GM21515 (cell line): ENCODE measurements around the gene FOXD3.

Experiments
- ATAC-seq: cut with Tn5 transposase; IDR thresholded peaks from one replicate; pipeline ENCODE4 v1.9.1; 2021; ENCODE audit not compliant: unreplicated experiment

The FOXD3 gene

DNA sequence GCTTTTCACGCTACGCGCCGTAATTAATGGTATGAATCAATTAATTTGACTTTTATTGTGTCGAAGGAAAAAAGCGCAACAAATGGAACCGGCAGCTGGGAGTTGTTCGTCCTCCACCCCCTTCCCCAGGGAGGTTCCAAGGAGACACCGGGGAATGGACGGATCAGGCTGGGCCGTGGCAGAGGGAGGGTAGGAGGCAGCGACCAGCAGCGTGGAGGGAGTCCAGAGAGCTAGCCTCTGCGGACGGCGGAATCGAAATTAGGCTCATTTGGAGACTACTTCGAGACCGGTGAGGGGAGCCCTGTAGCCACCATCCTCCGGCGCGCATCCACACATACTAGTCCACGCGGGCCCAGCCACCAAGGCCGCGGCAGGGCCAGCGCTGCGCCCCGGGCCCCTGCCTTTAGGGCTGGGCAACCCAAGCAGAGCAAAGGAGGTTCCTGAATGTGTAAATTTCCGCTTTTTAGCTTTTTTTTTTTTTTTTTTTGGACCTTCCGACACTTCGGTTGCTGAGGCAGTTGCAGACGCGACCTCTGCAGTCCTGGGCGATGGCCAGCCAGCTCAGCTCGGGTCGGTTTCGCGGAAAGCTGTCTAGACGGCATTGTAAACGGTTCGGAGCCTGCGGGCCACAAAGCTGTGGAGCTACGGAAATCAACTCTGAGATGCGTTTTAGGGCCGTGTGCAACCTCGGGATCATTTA lies 2.2 kb upstream of the FOXD3 start:
- ATAC-seq: no peak

DNA sequence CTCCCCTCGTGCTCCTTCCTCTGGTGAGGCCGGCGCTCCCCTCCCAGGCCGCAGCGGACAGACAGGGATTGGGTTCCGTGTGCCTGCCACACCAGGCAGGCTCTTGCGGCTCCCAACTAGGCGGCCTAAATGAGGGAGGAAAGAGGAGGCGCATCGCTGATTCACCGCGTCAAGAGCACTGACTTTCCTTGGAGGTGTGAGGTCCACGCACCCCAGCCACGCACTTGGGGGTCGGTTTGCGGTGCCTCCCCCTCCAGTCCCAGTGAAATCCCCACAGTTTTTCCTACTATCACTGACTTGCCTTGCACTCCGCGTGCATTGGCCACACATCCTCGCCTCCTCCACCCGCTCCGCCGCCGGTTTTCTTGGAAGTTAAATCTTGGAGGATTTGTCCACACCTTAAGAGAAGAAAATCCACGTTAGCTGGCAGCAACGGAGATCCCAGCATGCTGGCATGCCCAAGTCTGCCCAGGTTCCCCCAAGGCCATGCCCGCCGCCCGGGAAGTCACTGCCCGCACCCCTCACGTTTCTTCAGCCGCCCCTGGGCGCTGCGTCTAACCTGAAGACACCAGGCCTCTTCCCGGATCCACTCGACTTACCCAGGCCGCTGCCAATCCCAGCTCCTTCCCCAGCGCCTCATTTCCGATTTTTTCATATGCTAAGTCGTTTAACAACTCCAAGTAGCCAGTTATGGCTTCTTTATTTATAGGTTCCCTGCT lies 1.1 kb upstream of the FOXD3 start:
- no peak for ATAC-seq

DNA sequence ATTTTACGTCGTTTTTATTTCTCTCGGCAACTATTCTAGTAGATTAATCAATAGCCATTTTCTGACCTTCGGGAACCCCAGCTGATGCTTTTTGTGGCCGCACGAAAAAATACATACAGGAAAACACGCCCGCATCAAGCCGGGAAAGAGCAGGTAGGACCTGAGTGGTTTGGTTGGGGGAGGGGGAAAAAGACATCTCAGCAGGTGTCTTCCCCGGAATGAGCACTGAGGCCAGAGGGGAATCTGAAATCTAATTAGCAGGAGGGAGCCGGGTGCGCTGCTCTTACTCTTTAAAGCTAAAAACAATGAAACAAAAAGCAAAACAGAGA lies 618 bp upstream of the FOXD3 start:
- ATAC-seq: no peak

DNA sequence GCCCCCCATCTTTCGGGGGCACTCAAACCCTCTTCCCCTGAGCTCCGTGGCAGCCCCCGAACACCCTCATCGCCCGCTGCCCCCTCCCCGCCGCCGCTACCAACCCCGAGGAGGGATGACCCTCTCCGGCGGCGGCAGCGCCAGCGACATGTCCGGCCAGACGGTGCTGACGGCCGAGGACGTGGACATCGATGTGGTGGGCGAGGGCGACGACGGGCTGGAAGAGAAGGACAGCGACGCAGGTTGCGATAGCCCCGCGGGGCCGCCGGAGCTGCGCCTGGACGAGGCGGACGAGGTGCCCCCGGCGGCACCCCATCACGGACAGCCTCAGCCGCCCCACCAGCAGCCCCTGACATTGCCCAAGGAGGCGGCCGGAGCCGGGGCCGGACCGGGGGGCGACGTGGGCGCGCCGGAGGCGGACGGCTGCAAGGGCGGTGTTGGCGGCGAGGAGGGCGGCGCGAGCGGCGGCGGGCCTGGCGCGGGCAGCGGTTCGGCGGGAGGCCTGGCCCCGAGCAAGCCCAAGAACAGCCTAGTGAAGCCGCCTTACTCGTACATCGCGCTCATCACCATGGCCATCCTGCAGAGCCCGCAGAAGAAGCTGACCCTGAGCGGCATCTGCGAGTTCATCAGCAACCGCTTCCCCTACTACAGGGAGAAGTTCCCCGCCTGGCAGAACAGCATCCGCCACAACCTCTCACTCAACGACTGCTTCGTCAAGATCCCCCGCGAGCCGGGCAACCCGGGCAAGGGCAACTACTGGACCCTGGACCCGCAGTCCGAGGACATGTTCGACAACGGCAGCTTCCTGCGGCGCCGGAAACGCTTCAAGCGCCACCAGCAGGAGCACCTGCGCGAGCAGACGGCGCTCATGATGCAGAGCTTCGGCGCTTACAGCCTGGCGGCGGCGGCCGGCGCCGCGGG lies 837 bp downstream of the FOXD3 start:
- no peak for ATAC-seq

DNA sequence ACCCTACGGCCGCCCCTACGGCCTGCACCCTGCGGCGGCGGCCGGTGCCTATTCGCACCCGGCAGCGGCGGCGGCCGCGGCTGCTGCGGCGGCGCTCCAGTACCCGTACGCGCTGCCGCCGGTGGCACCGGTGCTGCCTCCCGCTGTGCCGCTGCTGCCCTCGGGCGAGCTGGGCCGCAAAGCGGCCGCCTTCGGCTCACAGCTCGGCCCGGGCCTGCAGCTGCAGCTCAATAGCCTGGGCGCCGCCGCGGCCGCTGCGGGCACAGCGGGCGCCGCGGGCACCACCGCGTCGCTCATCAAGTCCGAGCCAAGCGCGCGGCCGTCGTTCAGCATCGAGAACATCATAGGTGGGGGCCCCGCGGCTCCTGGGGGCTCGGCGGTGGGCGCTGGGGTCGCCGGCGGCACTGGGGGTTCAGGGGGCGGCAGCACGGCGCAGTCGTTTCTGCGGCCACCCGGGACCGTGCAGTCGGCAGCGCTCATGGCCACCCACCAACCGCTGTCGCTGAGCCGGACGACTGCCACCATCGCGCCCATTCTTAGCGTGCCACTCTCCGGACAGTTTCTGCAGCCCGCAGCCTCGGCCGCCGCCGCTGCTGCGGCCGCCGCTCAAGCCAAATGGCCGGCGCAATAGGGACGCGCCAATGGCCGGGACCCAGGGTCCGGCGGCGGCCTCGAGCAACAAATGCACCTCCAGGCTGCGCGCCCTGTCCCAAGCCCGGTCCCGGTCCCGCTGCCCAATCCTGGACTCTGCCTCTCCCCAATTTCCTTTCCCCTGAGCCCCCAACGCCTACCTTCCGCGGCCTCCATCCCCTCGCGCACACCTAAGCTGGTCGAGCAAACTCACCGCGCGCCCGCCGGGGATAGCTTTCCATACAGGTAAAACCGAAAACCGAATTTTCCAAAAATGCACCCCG lies 1.8 kb downstream of the FOXD3 start:
- ATAC-seq: no peak

DNA sequence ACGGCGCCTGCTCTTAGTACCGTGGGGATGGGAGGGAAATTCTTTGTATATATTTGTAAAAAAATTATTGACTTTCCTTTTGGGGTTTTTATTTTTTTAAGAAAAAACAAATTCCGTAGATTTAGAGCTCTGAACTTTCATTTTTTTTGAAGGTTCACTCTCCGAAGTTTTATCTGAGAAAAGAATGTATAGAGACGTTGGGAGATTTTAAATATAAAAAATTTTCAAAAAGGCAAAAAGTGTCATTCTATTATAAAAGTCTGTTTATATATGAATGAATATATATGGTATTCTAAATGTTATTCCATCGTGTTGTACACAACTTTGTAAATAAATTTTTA lies 2.4 kb downstream of the FOXD3 start:
- no peak for ATAC-seq

DNA sequence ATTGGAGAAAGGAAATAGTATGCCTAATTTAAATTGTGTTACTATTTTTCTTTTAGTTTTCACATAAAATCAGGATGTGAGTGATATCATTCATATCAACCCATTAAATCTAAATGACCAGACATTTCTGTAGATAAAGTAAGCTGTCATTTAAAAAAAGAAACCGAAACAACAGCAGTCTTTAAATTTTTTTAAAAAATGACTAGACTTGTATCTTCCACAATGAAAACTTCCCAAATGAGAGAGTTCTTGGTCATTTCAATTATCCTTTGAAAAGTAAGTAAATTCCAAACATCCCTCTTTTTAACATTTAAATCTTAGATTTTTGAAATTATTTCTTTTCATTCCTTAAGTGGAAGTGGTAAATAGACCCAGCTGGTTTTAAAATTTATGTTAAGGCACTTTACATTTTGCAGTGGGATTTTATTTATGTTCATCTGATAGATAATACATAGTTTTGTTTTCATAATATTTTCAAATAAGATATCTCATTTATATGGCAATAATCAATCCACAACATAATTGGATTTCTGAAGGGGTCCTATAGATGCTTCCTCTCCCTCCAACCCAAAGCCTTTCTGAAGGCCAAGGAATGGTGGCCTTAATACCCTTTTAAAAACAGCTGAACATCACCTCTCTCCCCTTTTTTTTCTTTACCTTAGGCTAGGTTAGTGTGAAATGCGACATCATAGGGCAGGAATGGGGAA lies 3.1 kb downstream of the FOXD3 start:
- no peak for ATAC-seq

DNA sequence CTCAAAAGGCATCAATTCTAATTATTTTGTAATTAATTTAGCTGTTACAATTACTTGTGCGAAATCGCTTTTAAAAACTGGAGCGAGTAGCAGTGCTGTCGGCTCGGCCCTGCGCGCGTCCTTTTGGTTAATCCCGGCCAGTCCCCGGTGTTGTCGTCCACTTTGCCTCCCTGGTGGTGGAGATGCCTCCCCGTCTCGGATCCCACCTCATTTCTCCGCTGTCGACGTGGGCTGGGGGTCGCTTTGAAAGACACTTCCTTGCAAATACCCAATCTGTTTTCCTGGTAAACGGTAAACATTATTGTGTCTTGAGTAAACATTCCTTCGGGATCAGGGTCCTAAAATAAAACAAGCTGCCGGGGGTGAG lies 3.7 kb downstream of the FOXD3 start:
- ATAC-seq: no peak

DNA sequence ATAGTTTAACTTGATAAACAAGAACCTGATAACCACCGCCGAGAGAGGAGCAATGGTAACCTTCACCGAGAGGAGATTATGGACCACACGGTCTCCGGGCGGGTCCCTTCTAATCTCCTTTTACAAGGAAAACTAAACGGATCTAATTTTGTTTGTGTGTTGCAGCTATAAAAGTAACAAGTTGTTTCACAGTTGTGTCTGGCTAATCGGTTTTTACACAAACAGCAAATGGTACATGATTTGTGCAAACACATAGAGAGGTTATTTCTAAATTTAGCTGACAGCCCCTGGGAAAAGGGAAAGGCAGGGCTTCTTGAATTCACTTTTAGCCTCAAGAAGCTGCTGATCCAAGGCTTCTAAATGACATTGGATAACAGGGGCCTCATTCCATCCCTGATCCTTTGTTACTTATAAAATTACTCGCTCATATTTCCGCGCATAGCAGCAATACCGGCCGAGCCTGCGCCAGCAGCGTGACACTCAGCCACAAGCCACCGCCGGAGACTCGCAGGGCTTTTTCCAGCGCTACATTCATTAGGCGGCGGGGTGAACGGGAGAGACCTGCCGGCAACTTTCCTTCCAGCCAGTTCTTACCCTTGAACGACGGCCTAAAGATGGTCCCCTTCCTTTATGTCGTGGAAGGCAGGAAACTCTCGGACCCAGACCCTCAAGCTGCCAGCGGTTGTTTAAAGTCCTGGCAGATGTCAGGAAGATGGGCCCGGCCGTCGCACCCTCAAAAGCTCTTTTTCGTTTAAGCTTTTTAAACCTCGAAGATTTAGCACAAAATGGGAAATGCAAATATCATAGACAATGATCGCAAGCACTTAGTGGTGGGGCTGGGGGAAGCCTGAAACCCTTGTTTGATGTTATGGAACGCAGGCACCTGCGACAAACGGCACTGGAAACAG lies 4.4 kb downstream of the FOXD3 start:
- no peak for ATAC-seq

DNA sequence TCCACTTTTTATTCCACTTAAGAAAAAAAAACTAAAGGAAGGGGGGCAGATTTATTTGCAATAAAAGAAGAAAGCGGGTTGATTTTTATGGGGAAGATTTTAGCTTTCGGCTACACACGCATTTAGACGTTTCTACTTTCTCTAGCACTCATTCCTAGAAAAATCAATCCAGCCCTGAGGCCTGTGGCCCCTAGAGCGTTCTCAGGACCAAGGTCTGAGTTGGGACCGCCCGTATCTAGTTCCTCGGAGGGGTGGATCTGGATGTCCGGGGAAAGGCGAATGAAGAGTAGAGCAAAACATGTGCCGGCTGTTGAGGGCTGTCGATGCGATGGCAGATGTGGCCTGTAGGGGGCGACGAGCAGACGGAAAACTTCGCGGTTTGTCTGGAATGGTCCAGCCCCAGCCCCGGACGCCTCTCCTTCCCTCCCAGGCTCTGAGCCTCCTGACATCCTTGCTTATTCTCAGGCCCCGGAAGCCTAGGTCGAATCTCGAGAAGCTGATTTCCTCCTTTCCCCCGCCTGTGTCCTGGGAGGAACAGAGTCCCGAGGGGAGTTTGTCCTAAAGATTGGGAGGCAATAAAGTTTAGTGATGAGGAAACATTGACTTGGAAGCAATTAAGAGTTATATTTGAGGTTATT lies 5.2 kb downstream of the FOXD3 start:
- ATAC-seq: peak; percentile 63

DNA sequence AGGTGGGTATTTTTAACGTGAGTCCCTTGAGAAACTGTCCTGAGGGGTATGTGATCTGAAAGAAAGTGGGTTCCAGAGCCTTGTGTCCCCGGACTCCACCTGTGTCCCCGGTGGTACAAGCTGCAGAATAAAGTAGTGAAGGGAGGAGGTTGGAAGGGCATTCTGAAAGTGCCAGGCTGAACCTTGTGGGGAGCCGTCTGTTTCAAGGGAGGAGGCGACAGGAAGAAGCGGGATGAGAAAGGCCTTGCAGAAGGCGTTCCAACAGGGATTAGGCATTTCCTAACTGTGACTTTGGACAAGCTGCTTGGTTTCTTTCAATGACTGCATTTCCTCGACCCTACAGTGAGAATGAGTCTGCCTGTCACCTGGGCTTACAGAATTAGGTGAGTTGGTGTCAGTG lies 5.8 kb downstream of the FOXD3 start:
- ATAC-seq: no peak

DNA sequence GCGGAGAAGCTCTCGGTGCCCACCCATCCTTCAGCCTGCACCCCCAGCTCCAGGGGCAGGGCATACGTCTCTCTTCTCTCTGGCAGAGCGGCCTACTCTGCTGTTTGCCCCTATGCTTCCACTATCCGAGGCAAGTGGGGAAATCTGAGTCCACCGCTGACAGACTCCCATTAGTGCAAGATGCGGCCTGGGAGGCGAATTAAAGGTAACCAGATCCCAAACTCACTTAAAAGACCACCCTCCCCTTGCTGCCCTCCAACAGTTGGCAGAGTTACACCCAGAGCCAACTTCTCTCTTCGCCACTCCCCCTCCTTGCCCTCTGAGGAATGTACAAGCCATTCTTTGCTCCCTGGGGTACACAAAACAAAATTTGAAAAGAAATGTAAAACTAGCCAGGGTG lies 6.4 kb downstream of the FOXD3 start:
- no peak for ATAC-seq

DNA sequence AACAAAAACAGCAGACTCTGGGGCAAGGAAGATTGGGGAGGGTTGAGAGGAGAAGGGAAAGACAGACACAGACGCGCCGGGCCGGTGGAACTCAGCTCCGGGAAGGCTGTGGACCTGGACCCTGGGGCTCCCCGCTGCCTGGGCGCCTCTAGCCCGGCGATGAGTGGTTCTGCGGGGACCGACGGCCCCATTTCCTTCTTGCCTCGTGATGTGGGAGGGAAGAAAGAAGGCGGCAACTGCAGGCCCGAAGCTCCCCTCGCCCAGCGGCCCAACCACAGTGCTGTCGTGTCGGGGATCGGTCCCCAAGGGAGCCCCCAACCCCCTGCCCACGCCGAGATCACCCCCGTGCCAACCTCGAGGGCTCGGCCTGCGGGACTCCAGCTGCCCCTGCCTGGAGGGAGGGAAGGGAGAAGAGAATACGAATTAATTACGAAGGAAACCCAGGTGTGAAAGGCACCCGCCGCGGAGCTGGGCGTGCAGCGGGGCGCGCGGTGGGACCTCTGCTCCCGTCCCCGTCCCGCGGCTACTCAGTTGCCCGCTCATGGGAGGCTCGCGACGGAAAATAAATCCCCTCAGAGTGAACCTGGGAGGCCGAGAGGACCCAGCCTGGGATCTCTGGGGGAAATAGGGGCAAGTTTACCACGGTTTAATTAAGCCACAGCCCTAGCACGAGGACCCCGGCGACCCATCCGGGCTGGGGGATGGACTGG lies 7.4 kb downstream of the FOXD3 start:
- ATAC-seq: no peak

DNA sequence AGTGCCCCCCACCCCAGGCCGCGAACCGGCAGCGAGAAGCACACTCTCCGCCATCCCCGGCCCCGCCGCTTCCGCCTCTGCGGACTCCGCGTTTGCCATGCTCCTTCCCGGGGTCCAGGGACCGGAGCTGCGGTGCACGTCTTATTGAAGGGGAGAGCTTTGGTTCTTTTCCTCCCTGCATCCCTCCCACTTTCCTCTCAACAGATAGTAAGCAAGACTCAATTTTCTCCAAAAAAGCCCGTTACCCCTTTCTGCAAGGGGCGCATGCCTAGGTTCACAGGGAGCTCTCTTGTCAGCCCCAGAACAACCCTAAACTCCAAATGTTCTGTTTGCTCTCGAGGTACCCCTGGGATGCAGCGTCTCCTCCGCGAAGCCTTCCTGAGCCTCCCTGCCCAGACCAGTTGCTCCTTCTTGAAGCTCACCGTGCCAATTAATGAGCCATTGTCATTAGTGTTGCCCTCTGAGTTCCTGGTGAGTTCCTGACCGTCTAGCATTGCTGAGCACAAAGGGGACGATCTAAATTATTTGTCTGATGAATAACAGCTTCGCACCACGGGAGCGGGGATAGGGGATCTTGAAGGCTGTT lies 8.1 kb downstream of the FOXD3 start:
- no peak for ATAC-seq

DNA sequence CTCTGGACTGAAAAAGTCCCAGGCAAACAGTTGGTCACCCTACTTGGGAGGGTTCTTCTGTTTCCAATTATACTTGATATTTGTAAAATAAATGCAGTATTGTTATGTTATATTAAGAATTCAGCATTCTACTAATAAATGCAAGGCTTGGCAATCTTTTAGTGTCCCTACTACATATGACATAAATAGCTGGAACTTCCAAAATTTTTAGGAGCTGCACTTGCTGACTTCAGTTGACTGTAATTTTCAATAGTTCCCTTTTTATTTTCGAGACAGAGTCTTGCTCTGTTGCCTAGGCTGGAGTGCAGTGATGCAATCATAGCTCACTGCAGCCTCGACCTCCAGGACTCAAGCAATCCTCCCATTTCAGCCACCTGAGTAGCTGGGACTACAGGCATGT lies 20.0 kb downstream of the FOXD3 start:
- ATAC-seq: no peak

DNA sequence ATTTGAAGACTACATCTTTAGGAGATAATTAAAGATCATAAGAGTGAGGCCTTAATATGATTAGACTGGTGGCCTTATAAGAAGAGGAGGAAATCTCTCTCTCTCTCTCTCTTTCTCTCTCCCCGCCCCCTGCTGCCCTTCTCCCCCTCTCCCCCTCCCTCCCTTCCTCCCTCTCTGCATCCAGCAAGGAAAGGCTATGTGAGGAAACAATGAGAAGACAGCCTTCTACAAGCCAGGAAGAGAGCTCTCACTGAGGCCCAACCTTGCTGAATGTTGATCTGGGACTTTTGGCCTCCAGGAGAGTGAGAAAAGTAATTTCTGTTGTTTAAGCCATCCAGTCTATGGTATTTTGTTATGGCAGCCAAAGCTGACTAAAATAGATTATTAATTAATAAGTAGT lies 21.6 kb downstream of the FOXD3 start:
- no peak for ATAC-seq

DNA sequence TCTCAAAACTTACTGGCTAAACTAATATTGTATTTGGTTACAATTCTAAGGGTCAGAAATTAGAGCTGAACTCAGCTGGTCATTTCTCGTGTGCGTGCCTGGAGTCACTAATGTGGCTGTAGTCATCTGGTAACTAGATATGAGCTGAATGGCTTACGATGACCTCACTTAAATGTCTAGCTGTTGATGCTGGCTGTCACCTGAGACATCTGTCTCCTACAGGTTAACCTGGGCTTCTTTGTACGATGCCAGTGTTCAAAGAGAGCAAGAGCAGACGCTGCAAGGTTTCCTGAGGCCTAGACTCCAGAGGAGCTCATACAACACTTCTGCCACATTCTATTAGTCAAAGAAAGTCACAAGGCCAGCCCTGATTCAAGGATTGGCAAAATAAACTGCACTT lies 28.0 kb downstream of the FOXD3 start:
- ATAC-seq: no peak

DNA sequence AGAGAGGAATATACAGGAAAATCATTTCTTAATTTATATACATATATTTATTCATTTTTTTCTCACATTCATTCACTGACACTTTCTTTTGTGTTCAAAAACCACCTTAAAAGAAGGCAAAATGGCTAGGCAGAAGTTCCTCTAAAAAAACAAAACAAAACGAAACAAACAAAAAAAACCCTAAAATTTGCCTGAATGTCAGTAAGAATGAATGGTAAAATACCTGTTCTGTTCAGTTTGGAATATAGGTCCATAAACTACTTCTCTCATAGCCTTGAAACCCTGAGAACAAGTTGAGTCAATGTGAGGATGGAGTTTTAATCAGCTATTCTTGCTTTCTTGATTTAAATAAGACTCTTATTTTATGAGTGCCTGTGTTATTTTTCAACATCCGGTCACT lies 30.4 kb downstream of the FOXD3 start:
- no peak for ATAC-seq
